ENCODE measurements around the gene MASP2. TPM values are rescaled to one million over a fixed set of nuclear protein-coding genes. Genes with fewer than 3 reads are reported as not detected.

MASP2 gene
- total RNA-seq, 4 donors from 2014 or later, result 0.19 TPM; not detected in 3

DNA sequence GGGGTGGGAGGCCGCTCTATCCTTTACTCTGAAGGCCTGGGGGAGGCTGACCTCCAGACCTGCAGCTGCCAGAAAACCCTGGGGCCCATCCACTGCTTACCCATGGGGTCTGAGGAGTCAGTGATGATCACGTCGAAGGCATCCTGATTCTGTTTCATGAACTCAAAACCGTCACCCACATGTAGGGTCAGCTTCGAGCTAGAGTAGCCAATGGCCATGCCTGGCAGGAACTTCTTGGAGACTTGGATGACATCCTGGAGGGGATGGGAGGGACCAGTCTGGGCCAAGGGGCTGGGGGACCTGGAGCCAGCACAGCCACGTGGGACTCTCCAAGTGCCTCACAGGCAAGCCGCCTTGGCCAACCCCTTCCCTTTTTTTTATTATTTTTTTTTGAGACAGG is 9.5 kb upstream of the MASP2 start:
- ATAC-seq (ENCODE audit: low FRiP score) (no peak), DNase-seq (ENCODE audit: low spot score) (no peak)
- TF ChIP-seq, protein P1, sequence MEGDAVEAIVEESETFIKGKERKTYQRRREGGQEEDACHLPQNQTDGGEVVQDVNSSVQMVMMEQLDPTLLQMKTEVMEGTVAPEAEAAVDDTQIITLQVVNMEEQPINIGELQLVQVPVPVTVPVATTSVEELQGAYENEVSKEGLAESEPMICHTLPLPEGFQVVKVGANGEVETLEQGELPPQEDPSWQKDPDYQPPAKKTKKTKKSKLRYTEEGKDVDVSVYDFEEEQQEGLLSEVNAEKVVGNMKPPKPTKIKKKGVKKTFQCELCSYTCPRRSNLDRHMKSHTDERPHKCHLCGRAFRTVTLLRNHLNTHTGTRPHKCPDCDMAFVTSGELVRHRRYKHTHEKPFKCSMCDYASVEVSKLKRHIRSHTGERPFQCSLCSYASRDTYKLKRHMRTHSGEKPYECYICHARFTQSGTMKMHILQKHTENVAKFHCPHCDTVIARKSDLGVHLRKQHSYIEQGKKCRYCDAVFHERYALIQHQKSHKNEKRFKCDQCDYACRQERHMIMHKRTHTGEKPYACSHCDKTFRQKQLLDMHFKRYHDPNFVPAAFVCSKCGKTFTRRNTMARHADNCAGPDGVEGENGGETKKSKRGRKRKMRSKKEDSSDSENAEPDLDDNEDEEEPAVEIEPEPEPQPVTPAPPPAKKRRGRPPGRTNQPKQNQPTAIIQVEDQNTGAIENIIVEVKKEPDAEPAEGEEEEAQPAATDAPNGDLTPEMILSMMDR (IDR thresholded peaks at IDR 0.05), result no peak

DNA sequence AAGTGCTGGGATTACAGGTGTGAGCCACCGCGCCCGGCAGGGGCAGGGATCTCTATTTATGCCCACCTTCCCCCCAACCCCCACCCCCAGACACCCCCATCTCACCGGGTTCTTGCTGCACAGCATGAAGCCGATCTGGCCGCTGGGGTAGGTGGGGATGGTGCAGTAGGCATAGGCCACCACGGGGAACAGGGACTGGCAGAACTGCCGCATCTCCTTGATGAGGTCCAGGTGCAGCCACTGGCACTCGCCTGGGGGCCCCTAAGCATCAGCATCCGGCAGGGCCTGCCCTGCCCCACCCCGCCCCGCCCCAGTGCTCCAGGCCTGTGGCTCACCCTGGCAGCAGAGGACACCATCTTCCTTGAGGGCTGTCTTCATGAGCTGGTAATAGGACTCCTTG is 8.6 kb upstream of the MASP2 start:
- TF ChIP-seq, protein P1 (IDR thresholded peaks at IDR 0.05), result no peak
- DNase-seq (ENCODE audit: low spot score) (no peak), ATAC-seq (ENCODE audit: low FRiP score) (no peak)

DNA sequence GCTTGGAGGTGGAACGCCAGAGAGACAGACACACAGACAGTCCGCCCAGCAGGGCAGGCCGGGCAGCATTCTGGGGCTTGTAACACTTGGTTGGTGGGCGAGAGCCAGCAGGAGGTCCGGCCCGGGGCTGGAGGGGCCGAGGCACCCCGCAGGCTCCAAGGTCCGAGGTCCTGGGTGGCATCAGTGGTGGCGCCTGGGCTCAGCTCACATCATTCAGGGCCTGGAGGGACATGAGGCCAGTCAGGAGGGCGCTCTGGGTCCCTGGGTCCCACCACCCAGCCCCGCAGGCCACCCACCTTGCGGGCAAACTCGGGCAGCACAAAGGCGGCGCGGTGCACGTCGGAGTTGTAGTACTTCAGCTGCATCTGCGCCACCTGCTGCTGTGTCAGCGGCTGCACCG is 7.6 kb upstream of the MASP2 start:
- TF ChIP-seq, protein P1 (IDR thresholded peaks at IDR 0.05), result no peak
- no peak for DNase-seq (ENCODE audit: low spot score)
- ATAC-seq (ENCODE audit: low FRiP score), result no peak

DNA sequence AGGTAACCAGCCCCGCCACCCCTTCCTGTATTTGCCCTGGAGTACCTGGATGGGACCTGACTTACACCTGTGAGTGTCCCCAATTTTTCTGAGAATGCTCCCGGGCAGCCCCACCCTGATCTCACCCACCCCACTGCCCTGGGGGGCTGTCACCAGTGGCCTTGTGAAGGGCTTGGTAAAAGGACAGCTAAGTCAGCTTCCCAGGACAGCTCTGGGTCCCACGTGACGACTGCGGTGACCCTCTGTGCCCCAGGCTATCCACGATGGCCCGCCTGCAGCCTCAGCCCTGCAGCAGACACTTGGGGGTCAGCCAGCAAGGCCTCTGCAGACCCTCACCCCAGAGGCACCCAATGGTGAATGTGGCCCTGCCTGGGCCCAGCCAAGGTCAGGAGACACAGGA is 7.1 kb upstream of the MASP2 start:
- DNase-seq (ENCODE audit: low spot score) (no peak), ATAC-seq (ENCODE audit: low FRiP score) (no peak)
- TF ChIP-seq, protein P1 (IDR thresholded peaks at IDR 0.05), result no peak

DNA sequence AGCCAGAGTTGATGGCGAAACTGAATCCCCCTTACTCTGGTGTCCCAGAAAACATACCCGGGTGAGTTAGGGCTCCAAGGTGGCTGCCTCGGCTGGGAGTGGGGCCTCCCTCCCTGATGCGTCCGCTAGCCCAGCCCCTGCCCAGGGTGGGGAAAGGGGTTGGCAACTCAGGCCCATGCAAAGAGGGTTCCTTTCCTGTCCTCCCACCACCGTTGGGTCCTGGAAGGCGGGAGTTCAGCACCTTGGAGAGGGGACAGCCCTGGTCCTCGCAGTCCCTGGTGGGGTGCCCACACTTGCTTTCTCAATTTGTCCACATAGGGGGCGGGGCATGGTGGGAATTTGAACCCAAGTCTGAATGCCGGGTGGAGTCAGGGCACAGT is 6.7 kb upstream of the MASP2 start:
- ATAC-seq (ENCODE audit: low FRiP score) (no peak), DNase-seq (ENCODE audit: low spot score) (no peak)
- TF ChIP-seq, protein P1 (IDR thresholded peaks at IDR 0.05), result no peak

DNA sequence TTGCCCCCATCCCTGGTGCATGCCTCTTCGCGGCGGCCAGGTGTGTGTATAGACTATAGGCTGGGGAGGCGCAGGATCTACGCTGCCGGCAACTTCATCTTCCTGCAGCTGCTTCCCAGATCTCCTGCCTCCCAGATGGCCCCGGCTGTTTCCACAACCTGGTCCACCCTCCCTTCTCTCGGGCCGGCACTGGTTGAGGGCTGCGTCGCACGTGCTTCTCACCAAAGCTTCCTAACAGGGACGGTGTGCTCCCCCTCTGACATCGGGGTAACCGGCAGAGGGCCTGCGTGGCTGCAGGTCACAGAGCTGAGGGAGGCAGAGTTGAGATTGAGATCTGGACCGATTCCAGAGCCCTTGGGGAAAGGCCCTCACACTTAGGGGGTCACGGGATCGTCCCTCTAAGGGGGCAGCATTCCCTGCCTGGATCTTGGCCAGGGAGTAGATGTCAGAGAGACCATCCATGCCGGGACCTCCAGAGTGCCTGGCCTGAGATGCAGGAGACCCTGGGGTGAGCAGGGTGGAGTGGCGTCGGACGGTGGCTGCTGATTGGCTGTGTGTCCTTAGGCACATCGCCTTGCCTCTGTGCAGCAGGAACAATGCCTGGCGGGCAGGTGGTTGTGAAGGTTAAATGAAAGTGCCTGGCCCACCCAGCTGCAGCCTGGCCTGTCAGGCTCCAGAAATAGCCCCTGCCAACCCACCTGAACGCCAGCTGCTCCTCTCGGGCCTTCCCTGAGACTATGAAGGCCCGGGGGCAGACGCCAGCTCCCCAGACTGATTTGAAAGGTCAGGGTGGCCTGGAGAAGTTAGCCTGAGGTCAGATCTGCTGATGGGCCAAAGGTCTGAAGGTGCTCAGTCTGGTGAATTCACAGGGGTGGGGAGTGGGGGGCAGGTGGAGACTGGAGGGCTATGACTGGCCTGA is 6.1 kb upstream of the MASP2 start:
- ATAC-seq (ENCODE audit: low FRiP score) (no peak), DNase-seq (ENCODE audit: low spot score) (no peak)
- TF ChIP-seq, protein P1 (IDR thresholded peaks at IDR 0.05), result no peak
